Panc1 (cell line): Measurements from ENCODE around the gene KAZN. TPM values are rescaled to one million over a fixed set of nuclear protein-coding genes. Genes with fewer than 3 reads are reported as not detected.

Experiments used
- ATAC-seq: fragments of 200-7000 bp; cut with Tn5 transposase; 2 replicates; pipeline ENCODE4 v1.9.1; 2020; ENCODE audit warnings: mild to moderate bottlenecking, moderate library complexity
- BruUV-seq: library from RNA; stranded (reverse); fragments of 400-500 nt; replicated peaks from 2 replicates; lab custom pipeline; 2021; lab: Mats Ljungman, UMichigan
- CTCF ChIA-PET: fragments of 300-600 bp; sonication (Branson Sonifier 250); formaldehyde crosslinking; loops from one replicate; lab custom pipeline; 2022; ENCODE audit warnings: antibody characterized with exemption; lab: Charles Lee
- POLR2A ChIA-PET: fragments of 300-600 bp; sonication (Branson Sonifier 250); formaldehyde crosslinking; loops from one replicate; lab custom pipeline; 2022; ENCODE audit warnings: antibody characterized with exemption; lab: Charles Lee
- DNase-seq: peaks from one replicate; pipeline ENCODE4 v3.0.0-alpha.2; 2010; ENCODE audit warnings: low read depth, low spot score
- H3K27ac ChIP-seq: 2 replicates; pipeline ENCODE4 v1.5.1; 2011; ENCODE audit warnings: mild to moderate bottlenecking, low read length, inconsistent platforms
- H3K27me3 ChIP-seq: fragments of 200-500 bp; sonication (Bioruptor generic); 2 replicates; pipeline ENCODE4 v1.6.0; 2014; ENCODE audit warnings: low read length, inconsistent platforms; ENCODE audit not compliant: control insufficient read depth, insufficient read depth
- H3K36me3 ChIP-seq: fragments of 200-500 bp; sonication (Bioruptor generic); 2 replicates; pipeline ENCODE4 v1.5.1; 2014; ENCODE audit warnings: inconsistent platforms, mild to moderate bottlenecking, low read length, moderate library complexity; ENCODE audit not compliant: control insufficient read depth, insufficient read depth
- H3K4me1 ChIP-seq: 2 replicates; pipeline ENCODE4 v1.5.1; 2011; ENCODE audit warnings: inconsistent platforms, mild to moderate bottlenecking, low read length, moderate library complexity; ENCODE audit not compliant: control insufficient read depth, insufficient read depth
- H3K4me3 ChIP-seq, 2 experiments: 2 replicates each; pipeline ENCODE4 v1.5.1; 2011 to 2012; ENCODE audit warnings: low read depth in 2 of 2, low read length in 2 of 2, mild to moderate bottlenecking in 2 of 2, inconsistent platforms in 1 of 2, moderate library complexity in 1 of 2
- H3K9me3 ChIP-seq: fragments of 200-500 bp; sonication (Bioruptor generic); 2 replicates; pipeline ENCODE4 v1.5.1; 2014; ENCODE audit warnings: low read depth, mild to moderate bottlenecking, inconsistent platforms, low read length, moderate library complexity; ENCODE audit not compliant: control insufficient read depth, insufficient read depth
- POLR2AphosphoS5 ChIP-seq: IDR thresholded peaks from 2 replicates; pipeline ENCODE4 v1.6.1; 2012; ENCODE audit warnings: mild to moderate bottlenecking, low read depth, low read length, moderate library complexity
- SIN3A ChIP-seq: IDR thresholded peaks from 2 replicates; pipeline ENCODE4 v1.6.1; 2012; ENCODE audit warnings: low read depth, mild to moderate bottlenecking, low read length, moderate library complexity, borderline replicate concordance; ENCODE audit not compliant: insufficient read depth
- TCF7L2 ChIP-seq: IDR thresholded peaks from 2 replicates; pipeline ENCODE4 v1.6.1; 2011; ENCODE audit warnings: mild to moderate bottlenecking, low read depth, low read length, inconsistent platforms
- in situ Hi-C: cut with HindIII; loops from 2 replicates; pipeline ENCODE4 v1.10.0; 2016; ENCODE audit warnings: low sequenced_read_pairs, low pct_unique_long_range_greater_than_20kb
- intact Hi-C: fragments of 100-400 bp; cut with micrococcal nuclease; formaldehyde crosslinking; loops from one replicate; pipeline ENCODE4 v1.10.0; 2022; ENCODE audit not compliant: unreplicated experiment
- total RNA-seq: library from RNA; stranded (reverse); gene quantifications from one replicate; pipeline ENCODE4 v1.2.1, GENCODE V29; 2021; ENCODE audit not compliant: unreplicated experiment
- TF ChIP-seq, protein P1 (sequence below): fragments of 450-650 bp; IDR thresholded peaks from 2 replicates; pipeline ENCODE4 v1.5.1; 2017; ENCODE audit warnings: mild to moderate bottlenecking
- TF ChIP-seq, protein P2 (sequence below), 2 experiments: IDR thresholded peaks; 2 replicates each; pipeline ENCODE4 v1.6.1; 2011 to 2012; ENCODE audit warnings: low read depth in 2 of 2, control low read depth in 1 of 2, low read length in 1 of 2, mild to moderate bottlenecking in 1 of 2, moderate library complexity in 1 of 2; ENCODE audit not compliant: insufficient read depth in 1 of 2

The KAZN gene
- total RNA-seq, 1 experiment from 2014 or later = 6.6 TPM

DNA sequence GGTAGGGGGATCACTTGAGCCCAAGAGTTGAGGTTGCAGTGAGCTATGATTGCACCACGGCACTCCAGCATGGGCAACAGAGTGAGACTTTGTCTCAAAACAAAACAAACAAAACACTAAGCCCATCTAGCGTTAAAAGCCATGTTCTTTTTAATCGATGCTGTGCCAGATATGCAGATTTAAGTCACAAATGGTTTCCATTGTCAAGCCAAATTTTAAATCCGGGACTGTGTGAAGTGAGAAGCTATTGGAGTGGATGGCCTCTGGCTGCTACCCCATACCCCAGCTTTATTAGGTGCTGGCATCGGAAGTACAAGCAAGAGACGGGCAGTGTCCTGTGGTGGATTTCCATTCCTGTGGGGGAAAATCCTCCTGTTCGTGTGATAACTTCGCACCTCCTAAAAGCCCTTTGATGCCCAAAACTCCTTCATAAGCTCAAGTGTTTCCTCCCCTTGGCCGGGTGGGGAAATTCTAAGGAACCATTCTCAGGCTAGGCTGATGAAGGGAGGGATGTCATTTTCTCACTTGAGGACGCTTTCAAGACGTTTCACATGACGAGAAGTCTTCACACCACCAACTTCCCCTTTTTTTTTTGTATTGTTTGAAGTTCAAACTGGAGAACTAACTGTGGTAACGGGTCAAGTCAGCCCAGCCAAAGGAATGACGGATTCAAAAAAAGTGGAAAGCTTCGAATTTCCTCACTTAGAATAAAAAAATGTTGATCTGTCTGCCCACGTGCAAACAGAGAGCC, 140.8 kb downstream of the KAZN start:
- BruUV-seq = no TSS peak
- ChIA-PET CTCF (no interaction called here), POLR2A (no interaction called here)
- no peaks in the 10 kb centered on the region for H3K36me3 ChIP-seq
- no peaks in the 10 kb centered on the region for H3K27me3 ChIP-seq
- H3K4me1 ChIP-seq = no peaks in the 10 kb centered on the region; the same call in 1 of the 2 replicates
- TF ChIP-seq SIN3A = no peak
- TF ChIP-seq TCF7L2 = no peak
- TF ChIP-seq, protein P1, sequence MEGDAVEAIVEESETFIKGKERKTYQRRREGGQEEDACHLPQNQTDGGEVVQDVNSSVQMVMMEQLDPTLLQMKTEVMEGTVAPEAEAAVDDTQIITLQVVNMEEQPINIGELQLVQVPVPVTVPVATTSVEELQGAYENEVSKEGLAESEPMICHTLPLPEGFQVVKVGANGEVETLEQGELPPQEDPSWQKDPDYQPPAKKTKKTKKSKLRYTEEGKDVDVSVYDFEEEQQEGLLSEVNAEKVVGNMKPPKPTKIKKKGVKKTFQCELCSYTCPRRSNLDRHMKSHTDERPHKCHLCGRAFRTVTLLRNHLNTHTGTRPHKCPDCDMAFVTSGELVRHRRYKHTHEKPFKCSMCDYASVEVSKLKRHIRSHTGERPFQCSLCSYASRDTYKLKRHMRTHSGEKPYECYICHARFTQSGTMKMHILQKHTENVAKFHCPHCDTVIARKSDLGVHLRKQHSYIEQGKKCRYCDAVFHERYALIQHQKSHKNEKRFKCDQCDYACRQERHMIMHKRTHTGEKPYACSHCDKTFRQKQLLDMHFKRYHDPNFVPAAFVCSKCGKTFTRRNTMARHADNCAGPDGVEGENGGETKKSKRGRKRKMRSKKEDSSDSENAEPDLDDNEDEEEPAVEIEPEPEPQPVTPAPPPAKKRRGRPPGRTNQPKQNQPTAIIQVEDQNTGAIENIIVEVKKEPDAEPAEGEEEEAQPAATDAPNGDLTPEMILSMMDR = no peak
- TF ChIP-seq POLR2AphosphoS5 = no peak
- TF ChIP-seq, protein P2, sequence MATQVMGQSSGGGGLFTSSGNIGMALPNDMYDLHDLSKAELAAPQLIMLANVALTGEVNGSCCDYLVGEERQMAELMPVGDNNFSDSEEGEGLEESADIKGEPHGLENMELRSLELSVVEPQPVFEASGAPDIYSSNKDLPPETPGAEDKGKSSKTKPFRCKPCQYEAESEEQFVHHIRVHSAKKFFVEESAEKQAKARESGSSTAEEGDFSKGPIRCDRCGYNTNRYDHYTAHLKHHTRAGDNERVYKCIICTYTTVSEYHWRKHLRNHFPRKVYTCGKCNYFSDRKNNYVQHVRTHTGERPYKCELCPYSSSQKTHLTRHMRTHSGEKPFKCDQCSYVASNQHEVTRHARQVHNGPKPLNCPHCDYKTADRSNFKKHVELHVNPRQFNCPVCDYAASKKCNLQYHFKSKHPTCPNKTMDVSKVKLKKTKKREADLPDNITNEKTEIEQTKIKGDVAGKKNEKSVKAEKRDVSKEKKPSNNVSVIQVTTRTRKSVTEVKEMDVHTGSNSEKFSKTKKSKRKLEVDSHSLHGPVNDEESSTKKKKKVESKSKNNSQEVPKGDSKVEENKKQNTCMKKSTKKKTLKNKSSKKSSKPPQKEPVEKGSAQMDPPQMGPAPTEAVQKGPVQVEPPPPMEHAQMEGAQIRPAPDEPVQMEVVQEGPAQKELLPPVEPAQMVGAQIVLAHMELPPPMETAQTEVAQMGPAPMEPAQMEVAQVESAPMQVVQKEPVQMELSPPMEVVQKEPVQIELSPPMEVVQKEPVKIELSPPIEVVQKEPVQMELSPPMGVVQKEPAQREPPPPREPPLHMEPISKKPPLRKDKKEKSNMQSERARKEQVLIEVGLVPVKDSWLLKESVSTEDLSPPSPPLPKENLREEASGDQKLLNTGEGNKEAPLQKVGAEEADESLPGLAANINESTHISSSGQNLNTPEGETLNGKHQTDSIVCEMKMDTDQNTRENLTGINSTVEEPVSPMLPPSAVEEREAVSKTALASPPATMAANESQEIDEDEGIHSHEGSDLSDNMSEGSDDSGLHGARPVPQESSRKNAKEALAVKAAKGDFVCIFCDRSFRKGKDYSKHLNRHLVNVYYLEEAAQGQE (IDR thresholded peaks at IDR 0.05; ENCODE audit: insufficient read depth in 1 of 2, low read depth in 2 of 2, low read length in 1 of 2) = no peak
- ATAC-seq = no peak
- intact Hi-C loops (no loop called here), in situ Hi-C loops (no loop called here)
- no peaks in the 10 kb centered on the region for H3K9me3 ChIP-seq
- no peak overlapping the region for H3K4me3 ChIP-seq
- no peak for DNase-seq
- no peak overlapping the region for H3K27ac ChIP-seq

DNA sequence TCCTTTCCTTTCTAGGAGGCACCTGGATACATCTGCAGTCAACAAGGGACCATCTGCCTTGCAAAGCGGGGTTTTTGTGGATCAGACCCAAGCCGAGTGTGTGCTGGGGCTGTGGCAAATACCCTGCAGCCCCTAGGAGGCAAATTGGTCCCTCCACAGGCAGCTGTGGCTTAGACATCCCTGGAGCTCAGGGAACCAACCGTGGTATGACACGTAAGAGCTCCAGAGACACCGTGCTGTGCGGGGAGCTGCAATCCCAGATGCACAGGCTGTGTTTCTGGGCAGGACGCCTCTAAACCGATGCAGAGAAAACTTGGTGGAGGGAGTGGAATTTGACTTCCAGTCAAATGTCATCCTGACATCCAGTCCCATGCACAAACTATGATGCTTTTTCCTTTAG, 141.5 kb downstream of the KAZN start:
- H3K27ac ChIP-seq = no peak overlapping the region
- H3K27me3 ChIP-seq = no peaks in the 10 kb centered on the region
- no peak for ATAC-seq
- CTCF ChIA-PET = interaction anchor here (0.8 kb wide), 1 partner anchor 673 kb away, joined by 3 read pairs; no protein-coding TSS in a partner anchor
- no peak for DNase-seq
- H3K36me3 ChIP-seq = no peaks in the 10 kb centered on the region
- no TSS peak for BruUV-seq
- no peaks in the 10 kb centered on the region for H3K9me3 ChIP-seq
- POLR2A ChIA-PET = no interaction called here
- no peak overlapping the region for H3K4me3 ChIP-seq
- no peaks in the 10 kb centered on the region; the same call in 1 of the 2 replicates for H3K4me1 ChIP-seq
- in situ Hi-C loops = no loop called here
- intact Hi-C loops = no loop called here
- TF ChIP-seq POLR2AphosphoS5 (no peak), SIN3A (no peak), TCF7L2 (no peak)
- TF ChIP-seq, protein P2 (IDR thresholded peaks at IDR 0.05; ENCODE audit: insufficient read depth in 1 of 2, low read depth in 2 of 2, low read length in 1 of 2) = no peak
- TF ChIP-seq, protein P1 = no peak
